Aorta (tissue), 5 donors: Measurements from ENCODE around the gene MYO1E. TPM values are rescaled to one million over a fixed set of nuclear protein-coding genes. Genes with fewer than 3 reads are reported as not detected.

Experiments used
- ATAC-seq: fragments of 200-7000 bp; cut with Tn5 transposase; one replicate; pipeline ENCODE4 v1.9.1; 2022; ENCODE audit warnings: moderate library complexity; ENCODE audit not compliant: low FRiP score
- DNase-seq, 2 donors: peaks; one replicate each; pipeline ENCODE4 v3.0.0-alpha.2; 2020
- H3K27ac ChIP-seq, 2 donors: one replicate each; pipeline ENCODE4 v1.5.1; 2013; ENCODE audit warnings: low read length in 2 of 2, mild to moderate bottlenecking in 2 of 2, moderate library complexity in 2 of 2, control low read depth in 1 of 2, inconsistent platforms in 1 of 2, low read depth in 1 of 2
- H3K27me3 ChIP-seq, 2 donors: one replicate each; pipeline ENCODE4 v1.6.1; 2013; ENCODE audit warnings: control low read depth in 1 of 2, low read length in 1 of 2, mild to moderate bottlenecking in 1 of 2, moderate library complexity in 1 of 2; ENCODE audit not compliant: insufficient read depth in 2 of 2, control insufficient read depth in 1 of 2
- H3K36me3 ChIP-seq, 2 donors: one replicate each; pipeline ENCODE4 v1.6.1; 2013; ENCODE audit warnings: control low read depth in 1 of 2, low read length in 1 of 2, mild to moderate bottlenecking in 1 of 2; ENCODE audit not compliant: insufficient read depth in 2 of 2, control insufficient read depth in 1 of 2
- H3K4me1 ChIP-seq, 2 donors: one replicate each; pipeline ENCODE4 v1.6.1; 2013; ENCODE audit warnings: low read length in 2 of 2, control low read depth in 1 of 2, mild to moderate bottlenecking in 1 of 2, moderate library complexity in 1 of 2; ENCODE audit not compliant: insufficient read depth in 2 of 2, control insufficient read depth in 1 of 2
- H3K4me3 ChIP-seq, 2 donors: one replicate each; pipeline ENCODE4 v1.5.1; 2013; ENCODE audit warnings: low read length in 2 of 2, control low read depth in 1 of 2, mild to moderate bottlenecking in 1 of 2
- H3K9me3 ChIP-seq: one replicate; pipeline ENCODE4 v1.6.1; 2013; ENCODE audit warnings: mild to moderate bottlenecking, low read length; ENCODE audit not compliant: control insufficient read depth
- WGBS, 2 donors: extraction: QIAGEN DNeasy Blood & Tissue Kit; methylation state at CpG; one replicate each; pipeline ENCODE4 v1.1.7; 2013; 5-methylcytosine and 5-hydroxymethylcytosine counted together
- intact Hi-C, 2 donors: fragments of 100-400 bp; cut with DNase I; formaldehyde crosslinking; loops; one replicate each; pipeline versions ENCODE4 v1.14.2 to v1.15.0; 2022
- polyA plus RNA-seq, 2 donors: library from polyadenylated mRNA; stranded (reverse); fragments of 200-250 nt; gene quantifications; one replicate each; pipeline ENCODE4 v1.2.3, GENCODE V29; 2013
- total RNA-seq, 2 donors: library from RNA; stranded (reverse); fragmentation: NEBNext Ultra II Directional; extraction: Animal tissue kit (Norgen Biotek cat#: 25700); gene quantifications; one replicate each; pipeline ENCODE4 v1.2.1, GENCODE V29; 2021
- donor health status: healthy with polysubstance abuse.
- donor health status: Bipolar disorder and iron deficiency.
- donor health status: DM: no; HTN: no; CAD: no.
- donor health status: DM: no; HTN: no; CAD: no.
- donor health status: DM: yes; HTN: yes; CAD: no.

Gene MYO1E
- total and polyA plus RNA-seq, 4 donors, result 44.6 to 225 (median 105) TPM

DNA sequence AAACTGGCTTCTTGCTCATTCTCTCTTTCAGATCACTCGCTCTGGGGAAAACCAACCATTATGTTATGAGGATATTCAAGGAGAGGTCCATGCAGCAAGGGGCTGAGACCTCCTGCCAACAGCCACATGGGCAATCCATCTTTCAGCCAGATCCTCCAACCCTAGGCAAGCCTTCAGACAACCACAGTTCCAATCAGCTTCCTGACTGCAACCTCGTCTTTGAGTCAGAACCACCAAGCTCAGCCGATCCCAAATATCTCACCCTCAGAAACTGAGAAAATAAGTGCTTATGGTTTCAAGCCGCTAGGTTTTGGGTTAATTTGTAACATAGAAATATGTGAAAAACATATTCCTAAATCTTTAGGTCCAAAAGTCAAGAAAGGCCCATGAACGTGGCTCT is 155.8 kb downstream of the MYO1E start:
- 92% methylated on average over 5 of the region's 5 CpGs for WGBS, 2 donors
- DNase-seq (no peak), ATAC-seq (no peak)
- intact Hi-C loops, result no loop called here
- H3K27ac ChIP-seq, result no peak overlapping the region
- no peak overlapping the region for H3K4me3 ChIP-seq
- no peaks in the 10 kb centered on the region for H3K27me3 ChIP-seq
- peaks cover 3 to 8% of the 10 kb centered on the region in 2 donors for H3K36me3 ChIP-seq
- H3K4me1 ChIP-seq, result no peaks in the 10 kb centered on the region
- no peaks in the 10 kb centered on the region for H3K9me3 ChIP-seq

DNA sequence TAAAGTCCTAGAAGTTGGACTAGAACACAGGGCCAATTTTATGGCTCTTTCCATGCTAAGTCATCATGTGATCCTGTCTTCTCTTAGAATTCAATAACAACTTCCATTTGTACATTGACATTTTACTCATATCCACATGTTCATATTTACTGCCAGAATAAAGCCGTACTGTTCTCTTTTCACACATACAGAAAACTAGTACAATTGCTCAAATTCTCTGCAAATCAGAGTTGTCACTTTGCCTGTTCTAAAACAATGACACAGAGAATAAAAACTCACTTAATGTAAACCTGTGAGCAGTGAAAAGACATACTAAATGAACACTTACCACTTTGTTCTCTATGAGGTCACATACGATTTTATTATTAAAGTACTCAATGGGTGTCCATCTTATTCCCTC is 162.5 kb downstream of the MYO1E start:
- no peak for ATAC-seq
- H3K27ac ChIP-seq, result no peak overlapping the region
- H3K27me3 ChIP-seq, result no peaks in the 10 kb centered on the region

DNA sequence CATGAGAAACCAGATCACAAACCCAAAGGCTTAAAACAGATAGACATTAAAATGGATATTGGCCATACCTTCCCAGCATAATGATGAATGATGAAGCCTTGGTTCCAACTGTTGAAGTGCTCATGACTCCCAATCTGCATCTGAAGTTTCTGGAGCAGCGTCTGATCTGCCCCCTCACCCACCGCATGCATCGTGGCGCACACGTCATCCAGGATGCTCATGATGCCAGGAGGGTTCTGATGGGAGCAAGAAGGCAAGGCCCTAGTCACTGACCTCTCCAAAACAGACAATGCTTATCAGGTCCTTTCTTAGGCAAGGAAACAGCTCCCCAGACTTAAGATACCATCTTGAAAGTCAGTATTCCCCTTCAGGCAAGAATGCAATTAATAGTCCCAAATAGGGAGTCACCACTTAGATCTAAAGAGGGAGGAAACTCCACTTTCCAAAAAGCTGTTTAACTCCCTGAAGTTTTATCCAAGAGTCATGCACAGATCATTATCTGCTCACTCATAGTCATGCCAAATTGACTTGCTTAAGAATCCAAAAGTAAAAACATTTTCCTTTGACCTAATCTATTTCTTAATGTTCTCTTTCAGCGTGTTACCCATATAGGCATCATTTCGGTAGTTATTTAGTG is 163.9 kb downstream of the MYO1E start:
- H3K27ac ChIP-seq, result no peak overlapping the region
- H3K9me3 ChIP-seq, result no peaks in the 10 kb centered on the region
- H3K36me3 ChIP-seq, result peaks cover 6 to 9% of the 10 kb centered on the region in 2 donors
- H3K4me3 ChIP-seq, result no peak overlapping the region
- 93 to 94% methylated on average over 7 of the region's 7 CpGs for WGBS, 2 donors
- H3K4me1 ChIP-seq, result no peaks in the 10 kb centered on the region
- no peaks in the 10 kb centered on the region for H3K27me3 ChIP-seq
- ATAC-seq (no peak), DNase-seq (no peak)
- intact Hi-C loops, result no loop called here

More for the DNA sequence above, 162.5 kb downstream of the MYO1E start:
- DNase-seq, result no peak
- Histone ChIP-seq H3K9me3 (no peaks in the 10 kb centered on the region), H3K36me3 (peaks cover 8 to 11% of the 10 kb centered on the region in 2 donors), H3K4me3 (no peak overlapping the region), H3K4me1 (no peaks in the 10 kb centered on the region)
- 91 to 93% methylated on average over 2 of the region's 2 CpGs for WGBS, 2 donors
- intact Hi-C loops, result no loop called here

DNA sequence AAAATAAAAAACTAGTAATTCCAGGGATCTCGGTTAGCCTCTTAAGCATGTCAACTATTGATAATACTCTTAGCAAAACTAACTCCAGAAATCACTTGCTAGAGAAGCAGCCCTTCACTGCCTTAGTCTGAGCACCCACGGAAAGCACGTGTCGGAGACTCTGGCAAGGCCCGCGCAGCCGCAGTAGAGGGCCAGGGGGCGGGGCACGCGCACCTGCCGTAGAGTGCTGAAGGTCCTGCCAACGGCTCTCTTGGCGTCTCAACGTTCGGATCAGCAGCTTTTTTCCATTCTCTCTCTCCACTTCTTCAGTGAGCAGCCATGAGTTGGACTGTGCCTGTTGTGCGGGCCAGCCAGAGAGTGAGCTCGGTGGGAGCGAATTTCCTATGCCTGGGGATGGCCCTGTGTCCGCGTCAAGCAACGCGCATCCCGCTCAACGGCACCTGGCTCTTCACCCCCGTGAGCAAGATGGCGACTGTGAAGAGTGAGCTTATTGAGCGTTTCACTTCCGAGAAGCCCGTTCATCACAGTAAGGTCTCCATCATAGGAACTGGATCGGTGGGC is 166.0 kb downstream of the MYO1E start, which contains the start of gene LDHAL6B:
LDHAL6B (plus strand) TSS at position 221 of the 561 bp plus-strand sequence; CDS start at position 319, 98 bp downstream.
- H3K4me3 ChIP-seq, result no peak within 1 kb of the TSS

DNA sequence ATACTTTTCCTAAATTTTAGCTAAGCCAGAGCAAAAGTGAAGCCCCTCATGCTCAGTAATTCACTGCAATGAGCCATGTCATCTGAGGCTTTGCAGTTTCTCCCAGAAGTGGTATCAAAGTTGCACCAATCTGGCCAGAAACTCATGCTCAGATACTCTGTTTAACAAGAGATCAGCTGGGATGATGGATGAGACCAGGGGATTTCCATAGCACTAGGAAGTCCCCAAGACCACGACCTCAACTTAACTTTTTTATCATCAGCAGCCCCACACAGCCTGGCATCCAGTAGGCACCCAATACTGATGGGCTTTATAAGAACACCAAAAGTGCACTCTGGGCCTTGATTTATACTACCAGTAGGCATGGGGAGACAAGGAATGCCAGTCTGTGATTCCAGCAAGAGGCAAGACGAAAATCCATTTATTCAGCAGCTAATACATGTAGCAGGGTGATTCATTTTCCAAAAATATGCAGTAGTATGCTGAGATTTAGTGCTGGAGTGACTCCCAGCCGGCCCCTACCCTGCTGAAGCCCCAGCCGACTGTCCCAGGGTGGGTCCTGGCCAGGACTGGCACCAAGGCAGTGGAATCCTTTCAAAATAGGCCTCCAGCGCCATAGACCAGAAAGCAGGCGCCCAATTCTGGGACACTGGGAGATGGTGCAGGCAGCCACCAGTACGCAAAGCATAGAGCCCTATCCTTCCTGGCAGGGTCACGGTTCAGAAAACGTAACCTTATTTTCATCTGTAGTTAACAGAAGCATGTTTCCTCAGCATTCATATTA is 166.6 kb downstream of the MYO1E start:
- Histone ChIP-seq H3K4me1 (no peaks in the 10 kb centered on the region), H3K9me3 (no peaks in the 10 kb centered on the region), H3K27ac (no peak overlapping the region), H3K27me3 (no peaks in the 10 kb centered on the region), H3K4me3 (no peak overlapping the region), H3K36me3 (peaks cover 7 to 10% of the 10 kb centered on the region in 2 donors)
- intact Hi-C loops, result no loop called here
- DNase-seq, result no peak
- 74 to 81% methylated on average over 9 of the region's 9 CpGs for WGBS, 2 donors
- ATAC-seq, result no peak

More for the DNA sequence above, 166.0 kb downstream of the MYO1E start, which contains the start of gene LDHAL6B:
- Histone ChIP-seq H3K27me3 (no peaks in the 10 kb centered on the region), H3K27ac (no peak within 1 kb of the TSS), H3K36me3 (peaks cover 5 to 9% of the 10 kb centered on the region in 2 donors), H3K4me1 (no peaks in the 10 kb centered on the region), H3K9me3 (no peaks in the 10 kb centered on the region)
- ATAC-seq (no peak), DNase-seq (no peak)
- WGBS, 2 donors, result 94% methylated on average over 30 of the region's 30 CpGs
- intact Hi-C loops, result no loop called here

DNA sequence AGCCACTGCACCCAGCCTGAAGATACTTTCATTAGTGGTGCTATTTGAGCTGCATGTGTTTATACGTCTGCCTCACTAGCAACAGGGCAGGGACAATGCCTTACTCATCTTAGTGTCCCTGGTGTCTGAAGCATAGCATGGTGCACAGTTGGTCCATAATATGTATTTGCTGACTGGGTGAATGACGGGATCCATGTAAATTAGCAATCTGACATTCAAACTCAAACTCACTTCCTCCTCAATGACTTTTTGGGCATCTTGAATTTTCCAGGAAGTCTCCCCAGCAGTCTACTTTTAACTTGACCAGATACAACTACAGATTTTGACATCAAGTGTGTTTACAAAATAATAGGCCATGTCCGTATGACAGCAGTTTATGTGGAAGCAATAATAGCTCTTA is 169.0 kb downstream of the MYO1E start:
- no peak for ATAC-seq
- intact Hi-C loops, result no loop called here
- peaks cover 6 to 10% of the 10 kb centered on the region in 2 donors for H3K36me3 ChIP-seq
- 78 to 81% methylated on average over 3 of the region's 3 CpGs for WGBS, 2 donors
- no peaks in the 10 kb centered on the region for H3K27me3 ChIP-seq
- H3K27ac ChIP-seq, result no peak overlapping the region
- DNase-seq, result no peak
- no peaks in the 10 kb centered on the region for H3K9me3 ChIP-seq
- H3K4me1 ChIP-seq, result no peaks in the 10 kb centered on the region
- no peak overlapping the region for H3K4me3 ChIP-seq

DNA sequence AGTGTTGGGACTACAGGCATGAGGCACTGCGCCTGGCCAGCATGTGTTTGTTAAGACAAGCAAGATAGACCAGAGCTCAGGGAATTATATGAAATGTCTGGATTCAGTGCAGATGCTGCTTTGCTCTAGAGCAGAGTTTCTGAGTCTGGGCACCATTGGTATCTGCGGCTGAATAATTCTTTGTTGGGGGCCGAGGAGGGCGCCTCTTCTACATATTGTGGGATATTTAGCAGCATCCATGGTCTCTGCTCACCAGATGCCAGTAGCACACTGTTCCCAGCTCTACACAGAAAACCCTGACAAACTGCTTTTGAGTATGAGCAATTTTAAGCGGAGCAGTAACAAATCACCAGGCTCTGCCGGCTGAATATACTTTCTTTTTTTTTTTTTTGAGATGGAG is 169.7 kb downstream of the MYO1E start:
- ATAC-seq, result no peak
- Histone ChIP-seq H3K36me3 (peaks cover 6 to 8% of the 10 kb centered on the region in 2 donors), H3K4me1 (no peaks in the 10 kb centered on the region), H3K27ac (no peak overlapping the region), H3K27me3 (no peaks in the 10 kb centered on the region), H3K9me3 (no peaks in the 10 kb centered on the region), H3K4me3 (no peak overlapping the region)
- WGBS, 2 donors, result 87 to 88% methylated on average over 6 of the region's 6 CpGs
- intact Hi-C loops, result no loop called here
- no peak for DNase-seq

DNA sequence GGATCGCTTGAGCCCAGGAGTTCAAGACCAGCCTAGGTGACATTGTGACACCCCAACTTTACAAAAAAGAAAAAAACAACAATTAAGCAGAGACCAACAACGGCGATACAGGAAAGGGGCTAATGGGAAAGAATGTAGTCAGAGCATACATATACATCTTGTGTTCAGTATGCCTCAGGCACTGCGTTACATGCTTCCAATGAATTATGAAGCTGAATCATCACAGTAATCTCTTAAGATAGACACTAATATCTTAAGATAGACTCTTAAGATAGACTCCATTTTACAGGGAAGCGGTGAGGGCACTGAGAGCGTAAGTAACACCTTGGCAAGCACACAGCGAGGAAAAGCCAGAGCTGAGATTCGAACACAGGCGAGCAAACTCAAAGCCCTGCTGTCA is 172.1 kb downstream of the MYO1E start:
- WGBS, 2 donors, result 92 to 94% methylated on average over 9 of the region's 9 CpGs
- peaks cover 3 to 5% of the 10 kb centered on the region in 2 donors for H3K36me3 ChIP-seq

More for the DNA sequence above, 172.1 kb downstream of the MYO1E start:
- no peak overlapping the region for H3K27ac ChIP-seq
- no peaks in the 10 kb centered on the region for H3K4me1 ChIP-seq
- no peaks in the 10 kb centered on the region for H3K9me3 ChIP-seq
- H3K27me3 ChIP-seq, result no peaks in the 10 kb centered on the region
- DNase-seq (no peak), ATAC-seq (no peak)
- H3K4me3 ChIP-seq, result no peak overlapping the region
- intact Hi-C loops, result no loop called here
